Measurements from ENCODE around the gene PAEP.

PAEP gene

DNA sequence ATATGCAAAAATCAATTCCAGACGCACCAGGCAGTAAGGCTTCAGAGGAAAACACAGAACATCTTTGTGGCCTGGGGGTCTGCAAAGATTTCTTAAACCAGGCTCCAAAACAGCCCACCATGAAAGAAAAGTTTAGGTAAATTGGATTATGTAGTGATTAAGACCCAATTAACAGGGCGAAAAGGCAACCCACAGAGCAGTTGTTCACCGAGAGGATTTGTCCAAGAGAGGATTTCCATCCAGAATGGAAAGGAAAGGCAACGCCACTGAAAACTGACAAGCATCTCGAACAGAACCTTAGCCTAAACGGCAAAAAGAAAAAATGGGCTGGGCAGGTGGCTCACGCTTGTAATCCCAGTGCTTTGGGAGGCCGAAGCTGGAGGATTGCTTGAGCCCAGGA is 40.4 kb downstream of the PAEP start:
- no peak for DNase-seq (ENCODE audit: low spot score)

DNA sequence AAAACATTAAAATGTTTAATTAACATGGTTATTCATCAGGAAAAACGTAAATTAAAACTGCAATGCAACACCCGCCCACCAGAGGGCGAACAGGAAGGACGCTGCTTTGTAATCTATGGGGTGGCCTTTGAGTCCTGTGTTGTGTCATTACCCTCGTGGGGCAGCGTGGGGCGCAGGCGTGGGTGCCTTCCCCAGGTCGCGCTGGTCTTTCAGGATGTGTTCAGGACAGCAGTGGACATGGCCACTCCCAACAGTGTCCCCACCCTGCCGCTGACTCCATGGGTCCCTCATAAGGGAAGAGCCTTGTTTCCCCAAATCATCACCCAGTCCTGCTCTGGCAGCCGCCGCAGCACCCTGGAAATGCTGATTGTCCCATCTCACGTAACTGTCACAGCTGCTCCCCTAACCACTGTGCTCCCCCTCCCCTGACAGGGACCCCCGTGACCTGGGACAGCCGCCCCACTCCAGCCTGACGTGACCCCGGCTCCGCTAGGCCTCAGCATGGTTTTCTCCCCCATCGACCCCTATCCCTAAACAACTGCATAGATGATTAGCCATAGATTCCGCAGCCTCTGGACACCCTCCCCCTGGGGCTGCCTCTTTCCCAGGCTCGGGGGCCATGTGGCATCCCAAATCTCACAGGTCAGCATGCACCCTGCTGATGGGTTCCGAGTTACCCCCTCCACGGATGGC is 41.4 kb downstream of the PAEP start:
- DNase-seq (ENCODE audit: low spot score) = peak; percentile 66

DNA sequence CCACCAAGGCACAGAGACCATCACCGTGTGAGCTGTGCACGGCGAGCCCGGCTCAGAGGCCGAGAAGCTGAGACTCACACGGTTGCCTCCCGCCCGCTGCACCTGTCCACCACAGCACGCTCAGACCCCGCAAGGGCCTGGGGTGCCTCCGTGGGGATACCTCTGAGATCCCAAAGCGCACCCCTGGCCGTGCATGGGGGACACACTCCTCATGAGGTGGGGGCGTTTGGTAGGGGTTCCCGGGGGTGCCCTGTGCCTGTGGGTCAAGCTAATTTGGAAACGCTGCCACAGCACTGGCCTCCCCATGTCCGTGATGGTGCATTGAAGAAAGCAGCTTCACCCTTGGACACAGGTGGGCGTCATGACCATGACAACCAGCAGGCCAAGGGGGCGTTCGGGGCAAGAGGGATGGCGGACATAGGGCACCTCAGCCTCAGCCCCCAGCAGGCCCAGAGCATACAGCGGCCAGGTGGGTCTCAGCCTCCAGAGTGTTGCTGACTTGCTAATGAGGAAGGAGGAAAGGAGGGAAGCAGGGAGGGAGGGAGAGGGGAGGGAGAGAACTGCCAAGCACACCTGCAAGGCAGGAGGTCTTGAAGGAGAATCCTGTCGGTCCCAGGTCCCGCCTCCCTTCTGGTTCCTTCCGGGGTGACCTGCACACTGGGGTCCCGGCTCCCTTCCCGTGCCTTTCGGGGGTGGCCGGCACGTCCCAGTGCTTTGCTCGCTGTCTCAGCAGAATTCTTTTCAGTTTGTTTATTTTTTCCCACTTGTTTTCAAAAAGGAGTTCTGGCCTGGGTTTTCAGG is 43.1 kb downstream of the PAEP start:
- DNase-seq (ENCODE audit: low spot score) = no peak

DNA sequence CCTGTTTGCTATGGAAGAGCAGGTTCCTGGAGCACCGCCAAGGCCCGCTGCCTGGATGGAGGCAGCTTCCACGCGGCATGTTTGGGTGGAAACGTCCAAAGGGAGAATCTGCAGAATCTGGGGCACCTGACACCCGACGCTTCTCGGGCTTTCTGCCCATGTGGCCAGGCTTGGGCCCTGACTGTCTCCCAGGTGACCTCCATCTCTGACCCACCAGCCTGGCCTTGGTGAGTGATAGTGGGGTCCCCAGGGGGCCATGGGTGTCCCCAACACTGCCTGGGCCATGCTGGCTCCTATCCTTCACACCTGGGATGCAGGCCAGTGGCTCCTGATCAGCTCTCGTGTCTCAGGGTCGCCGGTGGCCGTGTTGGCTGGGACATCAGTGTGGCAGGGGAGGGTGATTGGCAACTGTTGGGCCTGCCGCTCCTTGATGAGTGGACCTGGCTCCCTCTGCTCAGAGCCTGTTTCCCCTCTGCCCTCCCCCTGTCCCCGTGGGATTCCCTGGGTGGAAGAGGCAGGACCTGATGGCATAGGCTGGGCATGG is 43.8 kb downstream of the PAEP start:
- no peak for DNase-seq (ENCODE audit: low spot score)

DNA sequence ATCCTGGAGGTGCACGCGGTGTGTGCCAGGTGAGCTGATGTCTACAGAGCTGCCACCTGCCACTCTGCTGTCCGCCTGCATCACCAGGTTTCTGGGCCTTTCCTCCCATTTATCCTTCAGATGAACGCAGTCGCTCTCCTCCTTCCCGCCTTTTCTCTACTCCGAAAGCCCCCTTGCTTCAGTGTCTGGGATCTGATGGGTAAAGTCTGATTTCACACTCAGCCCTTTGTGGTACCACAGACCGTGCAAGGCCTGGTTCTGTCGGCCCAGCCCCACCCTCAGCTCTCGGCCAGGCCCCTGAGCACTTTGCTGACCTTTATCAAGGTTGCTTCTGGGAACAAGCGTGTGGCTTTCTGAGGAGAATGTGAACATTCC is 45.3 kb downstream of the PAEP start:
- no peak for DNase-seq (ENCODE audit: low spot score)

DNA sequence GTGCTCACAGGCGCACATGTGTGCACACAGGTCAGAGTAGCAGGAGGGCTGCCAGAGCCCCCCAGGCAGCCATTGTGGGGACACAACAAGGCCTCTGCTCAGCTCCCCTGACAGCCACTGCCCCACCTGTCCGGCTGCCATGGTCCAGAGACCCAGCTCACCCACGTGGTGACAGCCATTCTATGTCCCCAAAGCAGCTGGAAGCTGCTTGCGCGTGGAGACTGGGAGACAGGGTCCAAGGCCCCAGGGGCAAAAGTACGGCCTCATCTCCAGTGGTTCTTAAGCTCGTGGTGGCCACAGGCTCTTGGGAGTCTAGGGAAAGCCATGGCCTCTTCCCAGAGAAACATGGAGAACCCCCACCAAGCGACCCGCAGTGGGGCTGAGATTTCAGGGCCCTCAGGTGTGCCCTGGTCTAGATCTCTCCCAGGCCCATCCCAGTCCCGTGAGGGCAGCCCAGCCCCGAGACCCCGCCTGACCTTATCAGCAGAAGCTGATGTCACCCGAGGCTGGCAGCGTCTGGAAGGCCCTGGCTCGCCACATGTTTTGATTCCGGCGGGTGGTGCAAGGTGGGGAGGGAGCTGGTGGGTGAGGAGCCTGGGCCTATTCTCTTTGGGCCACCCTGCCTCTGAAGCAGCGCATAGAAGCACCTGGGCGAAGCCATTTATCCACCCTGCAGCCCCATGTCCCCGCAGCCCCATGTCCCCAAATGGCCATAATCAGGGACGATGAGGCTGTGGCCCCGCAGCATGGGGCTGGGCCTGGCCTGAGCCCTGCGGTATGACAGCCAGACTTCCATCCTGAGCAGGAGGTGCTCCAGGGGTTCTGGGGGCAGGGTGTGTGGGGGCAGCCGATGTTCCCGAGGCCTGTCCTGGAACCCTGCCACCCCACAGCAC is 46.1 kb downstream of the PAEP start:
- DNase-seq (ENCODE audit: low spot score) = no peak

DNA sequence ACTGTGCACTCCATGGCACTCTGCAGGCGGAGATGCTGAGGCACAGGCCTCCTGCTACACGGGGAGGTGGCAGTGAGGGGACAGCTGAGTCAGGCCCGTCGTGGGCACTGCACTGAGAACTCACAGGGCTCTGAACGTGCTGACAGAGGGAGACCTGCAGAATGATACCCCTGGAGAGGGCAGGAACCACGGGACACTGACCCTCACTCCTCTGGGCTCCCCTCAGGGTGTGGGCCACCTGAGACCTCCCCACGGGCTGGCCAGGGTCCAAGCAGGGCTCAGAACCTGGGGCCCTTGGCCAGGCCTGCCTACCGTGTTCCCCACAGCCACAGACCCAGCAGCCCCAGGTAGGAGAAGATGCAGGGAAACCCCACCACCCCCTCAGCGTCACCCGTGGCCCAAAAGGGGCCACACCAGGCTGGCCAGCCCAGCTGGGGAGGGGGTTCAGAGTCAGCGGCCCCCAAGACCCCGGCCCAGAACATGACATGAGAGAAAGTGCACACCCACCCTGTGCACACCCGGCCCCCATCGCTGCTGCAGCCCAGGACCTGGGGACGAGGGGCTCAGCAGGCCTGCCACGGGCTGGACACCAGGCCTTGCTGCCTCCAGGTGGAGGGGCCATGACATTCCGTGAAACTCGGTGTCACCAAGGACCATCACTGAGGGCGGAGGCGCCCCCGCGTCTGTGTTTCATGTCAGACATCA is 46.9 kb downstream of the PAEP start:
- no peak for DNase-seq (ENCODE audit: low spot score)

DNA sequence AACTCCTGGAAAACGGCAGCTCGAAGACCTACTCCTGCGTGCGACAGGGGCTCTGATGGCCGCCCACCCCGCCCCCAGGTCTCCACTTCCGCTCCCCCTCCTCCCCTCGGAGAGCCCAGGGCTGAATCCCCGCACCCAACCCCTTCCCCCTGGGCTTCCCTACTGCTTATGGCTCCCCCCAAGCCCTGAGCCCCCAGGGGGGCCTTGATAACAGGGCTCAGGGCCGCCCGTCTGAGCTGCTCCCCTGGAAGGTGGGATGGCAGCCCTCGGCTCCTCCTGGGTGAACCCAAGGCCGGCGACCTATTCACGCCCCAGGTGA is 47.4 kb downstream of the PAEP start:
- DNase-seq (ENCODE audit: low spot score) = no peak

DNA sequence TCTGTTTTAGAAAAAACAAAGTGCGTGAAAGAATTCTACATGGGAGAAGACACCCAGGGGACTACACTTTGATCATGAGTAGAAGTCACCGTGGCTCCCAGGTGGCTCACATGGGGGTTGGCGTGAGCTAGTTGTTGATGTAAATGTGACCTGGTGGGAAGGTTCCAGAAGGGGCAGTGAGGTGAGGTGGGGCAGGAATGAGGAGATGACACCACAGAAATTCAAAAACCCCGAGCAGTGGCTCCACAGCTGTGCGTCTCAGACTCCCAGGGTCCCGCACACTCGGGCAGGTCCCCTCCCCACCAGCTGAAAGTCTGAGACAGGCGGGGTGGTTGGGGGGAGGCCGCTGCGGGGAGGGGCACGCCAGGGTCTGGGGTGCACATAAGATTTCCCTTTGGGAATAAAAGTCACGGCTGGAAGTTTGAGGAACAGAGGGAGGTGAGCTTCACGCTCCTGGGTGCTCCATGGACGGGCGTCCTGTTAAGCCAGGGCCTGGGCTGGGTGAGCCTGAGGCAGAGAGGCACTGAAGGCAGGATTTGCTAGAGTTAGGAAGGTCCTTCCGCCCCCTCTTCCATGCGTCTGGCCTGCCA is 47.9 kb downstream of the PAEP start:
- no peak for DNase-seq (ENCODE audit: low spot score)

DNA sequence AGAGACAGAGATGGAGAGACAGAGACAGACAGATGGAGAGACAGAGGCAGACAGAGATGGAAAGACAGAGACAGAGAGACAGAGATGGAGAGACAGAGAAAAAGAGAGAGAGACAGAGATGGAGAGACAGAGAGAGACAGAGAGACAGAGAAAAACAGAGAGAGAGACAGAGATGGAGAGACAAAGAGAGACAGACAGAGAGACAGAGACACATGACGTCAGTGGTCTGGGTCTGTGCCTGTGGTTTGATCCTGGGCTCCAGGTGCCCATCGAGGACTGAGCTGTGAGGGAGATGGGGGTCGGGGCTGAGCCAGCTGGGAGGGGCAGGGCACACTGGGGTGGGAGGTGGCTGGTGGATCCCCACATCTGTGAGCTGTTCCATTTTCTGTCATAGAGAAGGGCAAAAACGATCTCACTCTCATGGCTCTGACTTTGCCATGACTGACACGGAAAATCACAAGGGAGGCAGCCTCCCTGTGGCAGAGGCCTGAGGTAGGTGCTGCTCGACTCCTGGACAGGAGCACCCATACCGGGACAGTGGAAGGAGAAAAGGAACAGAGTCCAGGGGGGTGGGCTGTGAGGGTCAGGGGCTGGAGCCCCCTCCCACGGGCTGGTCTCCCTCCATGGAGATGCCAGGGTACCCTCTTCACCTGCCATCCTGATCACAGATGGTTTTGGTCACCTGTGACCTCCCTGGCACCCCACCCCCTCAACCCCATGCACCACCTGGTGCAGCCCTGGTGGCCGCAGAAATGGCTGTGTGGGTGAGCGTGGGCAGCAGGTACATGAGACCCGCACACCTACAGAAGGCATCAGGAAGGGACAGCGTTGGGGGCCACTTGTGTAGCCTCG is 49.0 kb downstream of the PAEP start:
- DNase-seq (ENCODE audit: low spot score) = no peak

DNA sequence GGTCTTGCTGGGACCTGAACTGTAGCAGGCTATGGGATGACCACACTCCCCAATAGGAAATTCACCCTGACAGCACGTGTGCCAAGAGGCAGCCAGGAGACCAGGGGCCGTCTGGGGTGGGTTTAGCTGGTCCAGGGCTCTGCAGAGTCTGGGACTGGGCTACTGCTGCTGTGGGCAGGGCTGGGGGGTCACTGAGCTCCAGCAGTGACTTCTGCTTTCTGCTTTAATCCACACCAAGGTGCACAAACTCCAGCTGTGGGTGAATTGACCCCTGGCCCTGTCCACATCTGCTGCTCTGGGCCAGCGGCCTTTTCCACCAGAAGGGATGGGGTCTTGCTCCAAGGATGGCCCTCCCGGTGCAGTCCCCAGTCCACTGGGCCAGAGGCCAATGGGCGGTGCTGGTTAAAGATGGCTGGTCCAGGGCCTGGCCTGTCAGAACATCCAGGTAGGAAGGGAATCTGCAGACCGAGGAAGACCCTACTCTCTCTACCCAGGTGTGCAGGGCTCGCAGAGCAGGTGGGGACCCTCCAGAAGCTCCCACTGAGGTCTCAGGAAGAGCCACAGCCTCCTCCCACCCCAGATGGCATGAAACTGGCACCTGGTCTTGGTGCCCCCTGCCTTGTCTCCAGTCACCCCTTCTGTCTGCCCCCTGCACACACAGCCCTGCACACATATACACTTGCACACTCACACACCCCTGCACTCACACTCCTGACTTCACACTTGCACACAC is 49.8 kb downstream of the PAEP start:
- DNase-seq (ENCODE audit: low spot score) = no peak

DNA sequence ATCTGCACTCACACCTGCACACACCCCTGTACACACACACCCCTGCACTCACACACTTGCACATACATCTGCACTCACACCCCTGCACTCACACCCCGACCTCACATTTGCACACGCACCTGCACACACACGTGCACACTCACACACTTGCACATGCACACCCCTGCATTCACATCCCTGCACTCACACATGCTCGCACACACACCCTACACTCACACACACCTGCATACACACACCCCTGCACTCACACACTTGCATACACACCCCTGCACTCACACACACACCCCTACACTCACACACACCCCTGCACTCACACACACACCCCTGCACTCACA is 50.3 kb downstream of the PAEP start:
- DNase-seq (ENCODE audit: low spot score) = no peak

DNA sequence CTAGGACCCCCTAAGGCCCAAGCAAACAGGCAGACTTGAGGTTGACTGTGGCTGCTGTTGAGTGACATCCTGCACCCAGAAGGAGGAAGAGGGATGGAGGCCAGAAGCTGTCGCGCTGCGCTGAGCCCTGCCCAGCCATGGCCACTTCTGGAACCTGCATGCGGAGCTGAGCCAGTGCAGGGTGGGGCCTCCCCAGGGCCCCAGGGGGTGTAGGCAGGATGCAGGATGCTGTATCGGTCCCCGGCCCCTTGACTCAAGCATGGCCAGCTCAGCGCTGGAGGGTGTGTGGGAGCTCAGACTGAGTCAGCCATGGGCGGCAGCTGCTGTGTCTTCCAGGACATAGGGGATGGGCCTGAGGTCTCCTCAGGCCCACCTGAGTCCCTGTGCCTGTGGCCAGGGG is 50.9 kb downstream of the PAEP start:
- no peak for DNase-seq (ENCODE audit: low spot score)

DNA sequence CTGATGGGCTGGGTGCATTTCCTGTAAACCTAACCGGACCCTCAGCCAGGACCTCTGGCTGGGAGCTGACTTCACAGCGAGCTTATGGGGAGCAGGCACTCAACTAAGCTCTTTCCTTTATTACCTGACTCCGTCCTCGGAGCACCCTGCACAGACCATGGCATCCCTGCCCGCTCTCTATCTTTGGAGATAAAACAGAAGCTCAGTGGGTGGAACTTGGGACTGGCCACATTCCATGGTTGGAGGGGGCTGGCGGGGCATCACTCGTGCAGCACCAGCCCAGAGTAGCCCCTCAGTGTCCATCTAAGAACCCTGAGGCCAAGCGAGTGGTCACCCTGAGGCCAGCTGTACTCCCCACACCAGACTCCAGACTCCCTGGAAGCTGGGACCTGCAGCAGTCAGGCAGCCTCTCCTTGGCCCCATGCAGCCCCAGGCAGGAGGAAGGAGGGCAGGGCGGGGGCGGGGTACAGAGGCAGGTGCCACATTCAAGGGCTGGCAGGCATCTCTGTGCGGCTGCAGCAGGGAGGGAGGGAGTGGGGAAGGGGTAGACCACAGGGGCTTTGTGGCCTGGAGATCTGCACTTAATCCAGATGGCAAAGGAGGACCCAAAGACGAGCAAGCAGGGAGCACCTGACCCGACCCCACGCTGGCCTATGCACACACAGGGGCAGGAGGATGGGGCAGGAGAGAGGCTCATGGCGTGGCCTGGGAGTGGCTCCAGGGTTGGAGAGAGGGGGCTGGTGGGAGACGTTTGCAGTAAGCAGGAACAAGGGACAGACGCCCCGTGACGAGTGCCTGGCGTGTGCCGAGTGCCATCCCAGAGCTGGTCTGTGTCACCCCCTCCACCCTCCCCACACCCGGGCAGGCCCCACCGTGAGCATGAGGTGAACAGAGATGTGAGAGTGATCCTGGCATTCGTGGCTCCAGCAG is 51.7 kb downstream of the PAEP start:
- DNase-seq (ENCODE audit: low spot score) = no peak

DNA sequence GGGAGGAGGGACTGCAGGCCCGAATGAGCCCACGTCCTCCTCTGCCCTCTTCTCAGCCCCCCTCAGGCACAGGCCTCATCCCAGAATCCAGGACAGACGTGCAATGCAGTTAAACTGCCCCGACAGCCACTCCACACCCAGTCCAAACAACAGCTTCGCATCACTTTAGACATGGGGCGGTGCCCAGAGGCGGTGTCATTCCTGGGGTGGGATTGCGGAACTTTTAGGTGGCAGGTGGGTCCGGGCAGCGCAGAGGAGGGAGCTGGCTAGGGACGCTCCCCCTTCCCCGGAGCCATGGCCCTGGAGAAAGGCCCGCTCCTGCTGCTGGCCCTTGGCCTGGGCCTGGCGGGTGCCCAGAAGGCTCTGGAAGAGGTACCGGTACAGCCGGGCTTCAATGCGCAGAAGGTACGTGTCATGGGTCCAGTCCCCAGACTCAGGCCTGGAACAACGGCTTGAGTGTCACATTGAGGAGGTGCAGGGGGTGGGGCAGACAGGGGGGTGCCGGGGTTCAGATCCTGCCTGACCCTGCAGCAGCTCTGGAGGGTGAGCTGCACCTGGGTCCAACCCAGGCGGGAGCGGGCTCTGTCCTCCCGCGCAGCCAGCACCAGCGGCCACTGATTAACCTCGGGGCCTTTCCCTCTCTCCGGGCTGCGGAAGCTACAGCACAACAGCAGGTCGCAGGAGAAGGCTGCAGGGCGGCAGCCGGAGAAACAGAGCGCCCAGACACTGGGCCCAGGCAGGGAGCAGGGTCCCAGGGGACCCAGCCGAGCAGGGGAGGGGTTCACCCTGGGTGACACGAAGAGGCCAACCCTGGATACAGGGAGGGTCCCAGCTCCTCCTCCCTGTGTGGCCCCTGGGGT is 52.6 kb downstream of the PAEP start:
- no peak for DNase-seq (ENCODE audit: low spot score)

DNA sequence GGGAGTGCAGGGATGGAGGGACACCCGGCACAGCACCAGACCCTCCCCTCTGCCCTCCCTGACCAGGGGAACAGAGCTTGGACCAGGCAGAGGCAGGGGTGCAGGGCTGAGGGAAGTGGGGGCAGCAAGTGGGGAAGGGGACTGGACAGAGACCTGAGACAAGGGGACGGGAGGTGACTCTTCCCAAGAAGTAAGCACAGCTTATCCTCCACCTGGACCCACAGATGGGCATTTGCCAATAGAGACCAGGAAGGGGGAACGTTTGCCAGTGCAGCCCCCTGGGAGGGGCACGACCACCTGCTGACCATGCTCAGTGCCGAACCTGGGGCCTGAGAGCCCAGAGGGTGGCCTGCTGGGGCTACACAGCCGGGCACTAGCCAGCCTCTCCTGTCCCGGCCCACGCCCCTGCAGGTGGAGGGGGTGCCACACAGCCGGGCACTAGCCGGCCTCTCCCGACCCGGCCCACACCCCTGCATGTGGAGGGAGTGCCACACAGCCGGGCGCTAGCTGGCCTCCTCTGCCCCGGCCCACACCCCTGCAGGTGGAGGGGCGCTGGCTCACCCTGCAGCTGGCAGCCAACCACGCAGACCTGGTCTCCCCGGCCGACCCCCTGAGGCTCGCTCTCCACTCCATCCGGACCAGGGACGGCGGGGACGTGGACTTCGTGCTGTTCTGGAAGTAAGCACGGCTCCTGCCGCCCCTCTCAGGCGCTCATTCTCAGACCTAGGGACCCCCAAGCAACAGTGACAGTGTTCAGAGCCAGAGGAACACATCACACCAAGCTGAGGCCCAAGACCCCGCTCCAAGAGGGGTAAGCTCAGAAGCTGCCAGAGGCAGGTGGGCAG is 53.5 kb downstream of the PAEP start:
- no peak for DNase-seq (ENCODE audit: low spot score)

All from HuH-7.5 (cell line).